ENCODE data around the gene PDZD2. TPM values are rescaled to one million over a fixed set of nuclear protein-coding genes. Genes with fewer than 3 reads are reported as not detected.
A peak's percentile ranks its signal among the peaks of the same experiment; 100 is the strongest.

Gene PDZD2
- total and polyA plus RNA-seq, 2 experiments from 2014 or later = 8.3 to 16.9 TPM

DNA sequence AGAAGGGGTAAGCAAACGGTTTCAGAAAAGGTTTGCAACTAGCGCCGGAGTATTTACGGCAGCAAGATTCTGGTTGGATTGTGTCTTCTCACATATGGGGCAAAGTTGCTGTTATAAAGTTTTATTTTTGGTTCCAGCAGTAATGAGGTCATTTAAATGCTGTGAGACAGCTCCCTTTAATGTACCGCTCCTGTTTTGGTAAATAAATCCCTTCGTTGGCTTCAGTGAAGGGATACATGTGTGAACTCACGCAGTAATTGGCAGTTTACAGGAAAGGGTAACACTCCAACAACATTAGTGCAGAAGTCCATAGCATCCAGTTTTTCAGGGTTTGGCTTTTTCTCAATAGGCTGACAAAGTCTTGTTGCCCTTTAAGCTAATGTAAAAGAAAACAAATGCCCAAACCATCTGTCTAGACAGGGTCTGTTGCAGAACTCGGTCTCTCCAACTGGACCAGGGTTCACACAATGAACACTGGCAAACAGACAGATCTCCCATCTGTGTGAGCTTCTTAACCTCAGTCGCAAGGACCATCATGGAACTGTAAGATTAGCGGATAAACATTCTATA, 351.2 kb downstream of the PDZD2 start:
- peaks cover 50% of the 10 kb centered on the region for H3K4me1 ChIP-seq (ENCODE audit: insufficient read depth)
- H3K4me3 ChIP-seq = no peak overlapping the region
- no peak overlapping the region for H3K4me2 ChIP-seq
- H3F3A ChIP-seq (replicated peaks; ENCODE audit: low read depth) = no peaks in the 10 kb centered on the region
- H2AFZ ChIP-seq = no peak overlapping the region
- DNase-seq (ENCODE audit: low spot score) (no peak), ATAC-seq (no peak)
- peak overlapping the region; percentile 30; the same call in 1 of the 2 replicates for H3K27ac ChIP-seq (ENCODE audit: low read depth)
- H3K27me3 ChIP-seq (ENCODE audit: insufficient read depth) = no peaks in the 10 kb centered on the region
- peaks cover 15% of the 10 kb centered on the region for H3K36me3 Mint-ChIP-seq (ENCODE audit: low read depth)
- peaks cover 3% of the 10 kb centered on the region for H3K27me3 Mint-ChIP-seq (ENCODE audit: insufficient read depth, low read depth, poor library complexity)
- TF ChIP-seq POLR2AphosphoS5 (IDR thresholded peaks at IDR 0.05; ENCODE audit: low read depth) (no peak), STAT1 (IDR thresholded peaks at IDR 0.05; ENCODE audit: unreplicated experiment) (no peak)
- TF ChIP-seq, protein P1, sequence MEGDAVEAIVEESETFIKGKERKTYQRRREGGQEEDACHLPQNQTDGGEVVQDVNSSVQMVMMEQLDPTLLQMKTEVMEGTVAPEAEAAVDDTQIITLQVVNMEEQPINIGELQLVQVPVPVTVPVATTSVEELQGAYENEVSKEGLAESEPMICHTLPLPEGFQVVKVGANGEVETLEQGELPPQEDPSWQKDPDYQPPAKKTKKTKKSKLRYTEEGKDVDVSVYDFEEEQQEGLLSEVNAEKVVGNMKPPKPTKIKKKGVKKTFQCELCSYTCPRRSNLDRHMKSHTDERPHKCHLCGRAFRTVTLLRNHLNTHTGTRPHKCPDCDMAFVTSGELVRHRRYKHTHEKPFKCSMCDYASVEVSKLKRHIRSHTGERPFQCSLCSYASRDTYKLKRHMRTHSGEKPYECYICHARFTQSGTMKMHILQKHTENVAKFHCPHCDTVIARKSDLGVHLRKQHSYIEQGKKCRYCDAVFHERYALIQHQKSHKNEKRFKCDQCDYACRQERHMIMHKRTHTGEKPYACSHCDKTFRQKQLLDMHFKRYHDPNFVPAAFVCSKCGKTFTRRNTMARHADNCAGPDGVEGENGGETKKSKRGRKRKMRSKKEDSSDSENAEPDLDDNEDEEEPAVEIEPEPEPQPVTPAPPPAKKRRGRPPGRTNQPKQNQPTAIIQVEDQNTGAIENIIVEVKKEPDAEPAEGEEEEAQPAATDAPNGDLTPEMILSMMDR (conservative IDR thresholded peaks at IDR 0.05; ENCODE audit: low read depth in 2 of 2) = no peak
- peaks cover 8% of the 10 kb centered on the region for H3K9me3 Mint-ChIP-seq
- H3K79me2 ChIP-seq (replicated peaks; ENCODE audit: insufficient read depth) = no peaks in the 10 kb centered on the region
- no peak overlapping the region for H3K4me3 Mint-ChIP-seq
- no peaks in the 10 kb centered on the region for H4K20me1 ChIP-seq (replicated peaks; ENCODE audit: insufficient read depth)
- H3K36me3 ChIP-seq (ENCODE audit: insufficient read depth) = no peaks in the 10 kb centered on the region
- H3K9me2 ChIP-seq (ENCODE audit: insufficient read depth) = peaks cover 8% of the 10 kb centered on the region; the same call in 1 of the 2 replicates
- peaks cover 36% of the 10 kb centered on the region for H3K4me1 Mint-ChIP-seq
- H3K27ac Mint-ChIP-seq = no peak overlapping the region

DNA sequence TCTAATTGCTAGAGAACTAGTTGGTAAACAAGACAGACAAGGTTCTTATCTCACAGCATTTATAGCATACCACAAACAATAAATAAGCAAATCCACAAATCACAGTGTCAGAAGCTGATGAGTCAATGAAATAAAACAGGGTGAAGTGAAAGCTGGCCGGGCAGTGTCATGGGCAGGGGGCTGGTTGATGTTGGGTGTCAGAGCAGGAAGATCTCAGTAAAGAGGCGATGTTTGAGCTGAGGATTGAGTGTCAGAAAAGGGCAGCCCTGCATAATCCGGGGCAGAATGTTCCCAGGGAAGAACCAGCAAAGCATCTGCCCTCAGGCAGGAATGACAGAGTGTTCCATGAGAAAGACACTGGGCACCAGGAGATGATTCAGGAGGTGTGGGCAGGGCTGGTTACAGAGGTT, 351.8 kb downstream of the PDZD2 start:
- Mint-ChIP-seq H3K27ac (no peak overlapping the region; the same call in 1 of the 2 replicates), H3K9me3 (peaks cover 8% of the 10 kb centered on the region), H3K27me3 (ENCODE audit: insufficient read depth, low read depth, poor library complexity) (peaks cover 8% of the 10 kb centered on the region), H3K36me3 (ENCODE audit: low read depth) (peaks cover 15% of the 10 kb centered on the region), H3K4me3 (no peak overlapping the region), H3K4me1 (peaks cover 42% of the 10 kb centered on the region)
- no peak for ATAC-seq
- Histone ChIP-seq H4K20me1 (replicated peaks; ENCODE audit: insufficient read depth) (no peaks in the 10 kb centered on the region), H3K4me1 (ENCODE audit: insufficient read depth) (peaks cover 55% of the 10 kb centered on the region), H3F3A (replicated peaks; ENCODE audit: low read depth) (no peaks in the 10 kb centered on the region), H3K9me2 (ENCODE audit: insufficient read depth) (peaks cover 8% of the 10 kb centered on the region; the same call in 1 of the 2 replicates), H3K36me3 (ENCODE audit: insufficient read depth) (no peaks in the 10 kb centered on the region), H2AFZ (no peak overlapping the region), H3K27ac (ENCODE audit: low read depth) (peak overlapping the region; percentile 62), H3K79me2 (replicated peaks; ENCODE audit: insufficient read depth) (no peaks in the 10 kb centered on the region), H3K4me3 (no peak overlapping the region), H3K27me3 (ENCODE audit: insufficient read depth) (no peaks in the 10 kb centered on the region), H3K4me2 (no peak overlapping the region)
- no peak for DNase-seq (ENCODE audit: low spot score)
- no peak for TF ChIP-seq JUNB (IDR thresholded peaks at IDR 0.05; ENCODE audit: unreplicated experiment)

DNA sequence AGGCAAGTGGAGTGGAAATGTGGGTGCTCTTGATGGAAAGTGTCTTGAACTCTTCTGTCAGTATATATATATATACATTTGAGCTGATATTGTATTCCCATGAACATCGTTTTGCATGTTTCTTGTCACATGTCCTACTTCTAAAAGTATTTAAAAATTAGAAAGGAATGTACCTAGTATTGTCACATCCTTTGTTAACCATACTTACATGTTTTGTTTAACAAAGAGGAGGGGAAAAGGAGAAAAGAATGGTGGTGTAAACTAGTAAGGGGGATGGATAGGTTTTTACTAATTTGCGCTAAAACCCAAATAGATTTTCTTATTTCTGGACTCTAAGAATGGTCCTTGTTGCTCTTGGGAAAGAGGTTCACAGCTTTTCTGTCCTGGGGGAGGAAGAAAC, 353.4 kb downstream of the PDZD2 start:
- H2AFZ ChIP-seq = no peak overlapping the region
- peak overlapping the region; percentile 73 for H3K27ac Mint-ChIP-seq
- peaks cover 52% of the 10 kb centered on the region for H3K4me1 ChIP-seq (ENCODE audit: insufficient read depth)
- H3K9me2 ChIP-seq (ENCODE audit: insufficient read depth) = peaks cover 8% of the 10 kb centered on the region; the same call in 1 of the 2 replicates
- H3K27ac ChIP-seq (ENCODE audit: low read depth) = peak overlapping the region; percentile 62
- H3K27me3 Mint-ChIP-seq (ENCODE audit: insufficient read depth, low read depth, poor library complexity) = peaks cover 8% of the 10 kb centered on the region
- no peak overlapping the region; the same call in 2 of the 3 replicates for H3K4me3 Mint-ChIP-seq
- peaks cover 12% of the 10 kb centered on the region for H3K36me3 Mint-ChIP-seq (ENCODE audit: low read depth)
- H3K4me1 Mint-ChIP-seq = peaks cover 40% of the 10 kb centered on the region
- H3K27me3 ChIP-seq (ENCODE audit: insufficient read depth) = no peaks in the 10 kb centered on the region
- no peaks in the 10 kb centered on the region for H3F3A ChIP-seq (replicated peaks; ENCODE audit: low read depth)
- no peaks in the 10 kb centered on the region for H3K36me3 ChIP-seq (ENCODE audit: insufficient read depth)
- ATAC-seq = peak; percentile 66
- H3K4me2 ChIP-seq = peak overlapping the region; percentile 10
- no peaks in the 10 kb centered on the region for H4K20me1 ChIP-seq (replicated peaks; ENCODE audit: insufficient read depth)
- H3K9me3 Mint-ChIP-seq = peaks cover 7% of the 10 kb centered on the region
- no peak overlapping the region for H3K4me3 ChIP-seq
- H3K79me2 ChIP-seq (replicated peaks; ENCODE audit: insufficient read depth) = no peaks in the 10 kb centered on the region
- DNase-seq (ENCODE audit: low spot score) = peak; percentile 62
- TF ChIP-seq JUNB (IDR thresholded peaks at IDR 0.05; ENCODE audit: unreplicated experiment) (no peak), EZH2 (IDR thresholded peaks at IDR 0.05; ENCODE audit: low read depth, unreplicated experiment) (no peak), STAT1 (IDR thresholded peaks at IDR 0.05; ENCODE audit: unreplicated experiment) (no peak), EZH2phosphoT487 (IDR thresholded peaks at IDR 0.05; ENCODE audit: unreplicated experiment) (no peak), NANOG (IDR thresholded peaks at IDR 0.05; ENCODE audit: borderline replicate concordance) (no peak), ZNF331 (CRISPR knock-in tag; IDR thresholded peaks at IDR 0.05; ENCODE audit: low read depth) (no peak)
- TF ChIP-seq, protein P1 (conservative IDR thresholded peaks at IDR 0.05; ENCODE audit: low read depth in 2 of 2) = no peak

Data from GM23338 (cell line).